HS-27A (cell line): ENCODE results near the gene NDOR1.
"Not testable (repeated sequence)": the region's sequence is repeated elsewhere in the genome, so short reads cannot be mapped to it uniquely, and the experiment has no call there.

Experiments used
- DNase-seq: peaks from one replicate; pipeline ENCODE4 v3.0.0-alpha.2; 2012; ENCODE audit warnings: low read depth, missing footprints

Gene NDOR1

GRCh38 chr9:137232510-137232909, 27.0 kb downstream of the NDOR1 start:
- no peak for DNase-seq

GRCh38 chr9:137233143-137233980, 27.9 kb downstream of the NDOR1 start:
- no peak for DNase-seq

GRCh38 chr9:137234055-137234697, 28.7 kb downstream of the NDOR1 start:
- DNase-seq, result no peak

- DNase-seq, result no peak
These were observed 29.4 kb downstream of the NDOR1 start for GRCh38 chr9:137234758-137235423.

GRCh38 chr9:137235424-137236237, 30.1 kb downstream of the NDOR1 start:
- DNase-seq, result no peak

- no peak for DNase-seq
These were observed 30.9 kb downstream of the NDOR1 start for GRCh38 chr9:137236238-137236935.

GRCh38 chr9:137236936-137237421, 31.5 kb downstream of the NDOR1 start:
- no peak for DNase-seq

- no peak for DNase-seq
These were observed 32.5 kb downstream of the NDOR1 start for GRCh38 chr9:137237759-137238726.

GRCh38 chr9:137239541-137240200, 34.2 kb downstream of the NDOR1 start:
- DNase-seq, result not testable (repeated sequence)

- peak; percentile 40 for DNase-seq
These were observed 34.9 kb downstream of the NDOR1 start for GRCh38 chr9:137240318-137240840.

- peak; percentile 96 for DNase-seq
These were observed 35.5 kb downstream of the NDOR1 start, which contains the start of gene TUBB4B for GRCh38 chr9:137240841-137241489. TSS of gene TUBB4B (plus strand) at chr9:137241287. CDS start at chr9:137241361, 74 bp downstream.

GRCh38 chr9:137241490-137242268, 36.2 kb downstream of the NDOR1 start:
- no peak for DNase-seq

GRCh38 chr9:137242269-137243203, 37.0 kb downstream of the NDOR1 start:
- DNase-seq, result no peak

- DNase-seq, result not testable (repeated sequence)
These were observed 37.7 kb downstream of the NDOR1 start for GRCh38 chr9:137243266-137243625.

GRCh38 chr9:137243626-137244485, 38.4 kb downstream of the NDOR1 start:
- no peak for DNase-seq
